GM21447 (cell line): Measurements from ENCODE around the gene SPRR2G.
"Not testable (repeated sequence)": the region's sequence is repeated elsewhere in the genome, so short reads cannot be mapped to it uniquely, and the experiment has no call there.

Experiments used
- ATAC-seq: cut with Tn5 transposase; IDR thresholded peaks from one replicate; pipeline ENCODE4 v1.9.1; 2021; ENCODE audit not compliant: unreplicated experiment

Gene SPRR2G

DNA sequence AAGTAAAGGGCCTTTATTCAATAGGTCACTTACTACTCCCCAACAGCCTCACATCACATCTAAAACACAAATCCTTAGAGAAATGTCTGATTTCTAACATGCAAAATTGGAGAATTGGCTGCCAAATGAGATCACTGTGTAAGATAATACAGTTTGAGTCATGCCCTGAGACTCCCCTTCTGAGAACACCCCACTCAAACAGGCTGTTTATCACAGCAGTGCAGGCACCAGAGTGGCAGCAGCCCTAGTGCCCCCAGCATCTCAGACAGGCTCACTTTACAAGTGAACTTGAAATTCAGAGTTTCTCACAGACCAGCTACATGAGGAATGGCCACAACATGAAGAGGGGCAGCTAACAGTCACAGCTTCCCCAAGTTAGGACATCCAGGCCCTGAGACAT, 35.4 kb downstream of the SPRR2G start:
- not testable (repeated sequence) for ATAC-seq

DNA sequence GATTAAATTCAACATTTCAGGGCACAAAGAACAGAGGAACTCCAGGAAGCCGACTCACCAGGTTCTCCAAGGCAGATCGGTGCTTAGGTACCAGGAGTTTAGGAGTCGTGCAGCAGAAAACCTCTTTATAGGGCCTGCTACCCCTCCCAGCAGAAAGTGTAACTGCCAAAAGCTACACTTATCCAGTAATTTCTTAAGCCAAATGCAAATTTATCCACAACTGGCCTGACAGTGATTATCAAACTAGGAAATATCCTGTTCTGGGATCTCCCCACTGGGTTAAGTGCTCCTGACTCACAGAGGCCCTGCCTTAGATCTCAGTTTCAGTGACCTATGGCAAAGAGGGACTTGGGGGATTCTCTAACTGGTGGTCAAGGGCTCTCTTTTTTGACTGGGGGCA, 37.3 kb downstream of the SPRR2G start, which contains the start of gene SPRR2F:
Gene SPRR2F (minus strand): TSS at position 101 of the 400 bp plus-strand sequence. CDS start 783 bp downstream, outside the sequence.
- ATAC-seq: no peak

DNA sequence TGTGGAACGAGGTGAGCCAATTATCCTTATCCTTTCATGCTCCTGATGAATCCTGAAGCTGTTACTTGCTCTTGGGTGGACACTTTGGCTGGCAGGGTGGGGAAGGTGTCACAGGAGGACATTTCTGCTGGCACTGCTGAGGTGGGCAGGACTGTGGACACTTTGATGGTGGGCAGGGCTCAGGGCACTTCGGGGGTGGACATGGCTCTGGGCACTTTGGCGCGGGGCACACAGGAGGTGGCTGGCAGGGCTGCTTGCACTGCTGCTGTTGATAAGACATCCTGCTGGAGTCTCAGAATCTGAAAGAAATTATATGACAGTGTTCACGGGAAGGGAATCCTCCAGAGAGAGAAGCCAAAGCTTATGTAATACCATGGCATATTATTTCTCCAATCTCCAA, 38.2 kb downstream of the SPRR2G start:
- not testable (repeated sequence) for ATAC-seq

DNA sequence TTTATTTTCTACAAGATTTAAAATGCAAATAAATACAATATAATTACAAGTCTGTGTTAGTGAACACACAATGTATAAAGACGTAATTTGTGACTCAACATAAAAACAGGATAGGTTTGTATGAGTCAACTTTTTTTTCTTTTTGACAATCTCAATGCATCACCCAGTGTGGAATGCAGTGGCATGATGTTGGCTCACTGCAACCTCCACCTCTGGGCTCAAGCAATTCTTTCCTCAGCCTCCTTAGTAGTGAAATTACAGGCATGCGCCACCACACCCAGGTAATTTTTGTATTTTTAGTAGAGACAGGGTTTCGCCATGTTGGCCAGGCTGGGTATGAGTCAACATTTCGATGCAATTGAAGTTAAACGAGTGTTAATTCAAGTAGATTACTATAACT, 50.4 kb downstream of the SPRR2G start:
- no peak for ATAC-seq
